Tongue (tissue), 2 donors: Measurements from ENCODE around the gene TCEA3. TPM values are rescaled to one million over a fixed set of nuclear protein-coding genes. Genes with fewer than 3 reads are reported as not detected.

ENCODE experiments used
- DNase-seq: peaks from one replicate; pipeline ENCODE4 v3.0.0-alpha.2; 2015
- total RNA-seq: library from RNA; depleted of rRNA; stranded (reverse); fragments of >200 nt; gene quantifications from one replicate; pipeline ENCODE4 v1.2.3, GENCODE V29; 2014

The TCEA3 gene
- total RNA-seq, 1 donor from 2014 or later = 241 TPM

GRCh38 chr1:23367791-23368561 lies 56.6 kb downstream of the TCEA3 start:
- DNase-seq = peak; percentile 100

GRCh38 chr1:23367451-23367790 lies 57.1 kb downstream of the TCEA3 start:
- no peak for DNase-seq

GRCh38 chr1:23366598-23366997 lies 58.0 kb downstream of the TCEA3 start:
- DNase-seq = no peak

- DNase-seq = no peak
Measured at GRCh38 chr1:23366146-23366545, 58.4 kb downstream of the TCEA3 start.

- DNase-seq = no peak
Measured at GRCh38 chr1:23362218-23362713, 62.3 kb downstream of the TCEA3 start.

GRCh38 chr1:23358310-23358875 lies 66.2 kb downstream of the TCEA3 start:
- DNase-seq = no peak

GRCh38 chr1:23357138-23357908 lies 67.2 kb downstream of the TCEA3 start:
- peak; percentile 82 for DNase-seq

- no peak for DNase-seq
Measured at GRCh38 chr1:23356471-23357137, 67.9 kb downstream of the TCEA3 start.

GRCh38 chr1:23354245-23354644 lies 70.3 kb downstream of the TCEA3 start:
- no peak for DNase-seq

- DNase-seq = peak; percentile 63
Measured at GRCh38 chr1:23352096-23352695, 72.4 kb downstream of the TCEA3 start.

- no peak for DNase-seq
Measured at GRCh38 chr1:23345920-23346319, 78.6 kb downstream of the TCEA3 start.

GRCh38 chr1:23344987-23345472 lies 79.5 kb downstream of the TCEA3 start:
- DNase-seq = peak; percentile 66

GRCh38 chr1:23344111-23344986 lies 80.2 kb downstream of the TCEA3 start, which contains the start of gene HNRNPR:
TSS of gene HNRNPR (minus strand) at chr1:23344284. CDS start at chr1:23341008, 3,276 bp downstream.
- DNase-seq = peak; percentile 100

- peak; percentile 63 for DNase-seq
Measured at GRCh38 chr1:23343221-23344110, 81.1 kb downstream of the TCEA3 start.

GRCh38 chr1:23341931-23342692 lies 82.4 kb downstream of the TCEA3 start:
- DNase-seq = no peak

- DNase-seq = no peak
Measured at GRCh38 chr1:23339632-23340031, 84.9 kb downstream of the TCEA3 start.

GRCh38 chr1:23337869-23338268 lies 86.7 kb downstream of the TCEA3 start:
- no peak for DNase-seq

GRCh38 chr1:23331713-23332112 lies 92.8 kb downstream of the TCEA3 start:
- DNase-seq = no peak
